ENCODE measurements around the gene MAP1LC3B2.

The MAP1LC3B2 gene

GRCh38 chr12:116517431-116518045 is 41.6 kb upstream of the MAP1LC3B2 start:
- TF ChIP-seq SIN3A (IDR thresholded peaks at IDR 0.05; ENCODE audit: borderline replicate concordance, insufficient read depth, low read length): no peak
- no peak for TF ChIP-seq TAF1 (IDR thresholded peaks at IDR 0.05; ENCODE audit: borderline replicate concordance, insufficient read depth, low read length)
- TF ChIP-seq, protein P1, sequence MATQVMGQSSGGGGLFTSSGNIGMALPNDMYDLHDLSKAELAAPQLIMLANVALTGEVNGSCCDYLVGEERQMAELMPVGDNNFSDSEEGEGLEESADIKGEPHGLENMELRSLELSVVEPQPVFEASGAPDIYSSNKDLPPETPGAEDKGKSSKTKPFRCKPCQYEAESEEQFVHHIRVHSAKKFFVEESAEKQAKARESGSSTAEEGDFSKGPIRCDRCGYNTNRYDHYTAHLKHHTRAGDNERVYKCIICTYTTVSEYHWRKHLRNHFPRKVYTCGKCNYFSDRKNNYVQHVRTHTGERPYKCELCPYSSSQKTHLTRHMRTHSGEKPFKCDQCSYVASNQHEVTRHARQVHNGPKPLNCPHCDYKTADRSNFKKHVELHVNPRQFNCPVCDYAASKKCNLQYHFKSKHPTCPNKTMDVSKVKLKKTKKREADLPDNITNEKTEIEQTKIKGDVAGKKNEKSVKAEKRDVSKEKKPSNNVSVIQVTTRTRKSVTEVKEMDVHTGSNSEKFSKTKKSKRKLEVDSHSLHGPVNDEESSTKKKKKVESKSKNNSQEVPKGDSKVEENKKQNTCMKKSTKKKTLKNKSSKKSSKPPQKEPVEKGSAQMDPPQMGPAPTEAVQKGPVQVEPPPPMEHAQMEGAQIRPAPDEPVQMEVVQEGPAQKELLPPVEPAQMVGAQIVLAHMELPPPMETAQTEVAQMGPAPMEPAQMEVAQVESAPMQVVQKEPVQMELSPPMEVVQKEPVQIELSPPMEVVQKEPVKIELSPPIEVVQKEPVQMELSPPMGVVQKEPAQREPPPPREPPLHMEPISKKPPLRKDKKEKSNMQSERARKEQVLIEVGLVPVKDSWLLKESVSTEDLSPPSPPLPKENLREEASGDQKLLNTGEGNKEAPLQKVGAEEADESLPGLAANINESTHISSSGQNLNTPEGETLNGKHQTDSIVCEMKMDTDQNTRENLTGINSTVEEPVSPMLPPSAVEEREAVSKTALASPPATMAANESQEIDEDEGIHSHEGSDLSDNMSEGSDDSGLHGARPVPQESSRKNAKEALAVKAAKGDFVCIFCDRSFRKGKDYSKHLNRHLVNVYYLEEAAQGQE (IDR thresholded peaks at IDR 0.05; ENCODE audit: insufficient read depth in 1 of 2, low read depth in 2 of 2, low read length in 2 of 2): no peak
- no peak for TF ChIP-seq FOXP2 (optimal IDR thresholded peaks at IDR 0.05; ENCODE audit: borderline replicate concordance, extremely low read depth, extremely low read length, insufficient read depth)
- TF ChIP-seq POLR2AphosphoS5 (IDR thresholded peaks at IDR 0.05; ENCODE audit: low read depth, low read length): no peak

DNA sequence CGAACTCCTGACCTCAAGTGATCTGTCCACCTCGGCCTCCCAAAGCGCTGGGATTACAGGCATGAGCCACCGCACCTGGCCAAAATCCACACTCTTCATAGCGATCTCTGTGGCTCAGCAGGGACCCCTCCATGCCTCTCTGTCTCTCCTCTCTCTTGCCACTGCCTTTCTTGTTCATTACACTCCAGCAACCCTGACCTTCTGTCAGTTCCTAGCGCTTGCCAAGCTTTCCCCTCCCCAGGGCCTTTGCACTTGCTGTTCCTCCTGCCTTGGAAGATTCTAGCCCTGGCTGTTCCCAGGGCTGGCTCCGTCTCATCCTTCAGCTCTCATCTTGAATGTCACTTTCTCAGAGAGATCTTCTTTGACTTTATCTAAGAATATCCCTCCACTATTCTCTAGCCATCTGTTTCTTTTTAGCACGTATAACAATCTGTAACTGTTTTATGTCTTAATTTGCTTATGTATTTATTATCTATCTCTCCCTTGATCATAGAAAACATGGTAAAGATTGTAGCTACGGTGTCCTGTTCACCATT is 38.9 kb upstream of the MAP1LC3B2 start:
- TF ChIP-seq SIN3A (IDR thresholded peaks at IDR 0.05; ENCODE audit: borderline replicate concordance, insufficient read depth, low read length): no peak
- TF ChIP-seq FOXP2 (optimal IDR thresholded peaks at IDR 0.05; ENCODE audit: borderline replicate concordance, extremely low read depth, extremely low read length, insufficient read depth): no peak
- TF ChIP-seq POLR2AphosphoS5 (IDR thresholded peaks at IDR 0.05; ENCODE audit: low read depth, low read length): no peak
- TF ChIP-seq, protein P1 (IDR thresholded peaks at IDR 0.05; ENCODE audit: insufficient read depth in 1 of 2, low read depth in 2 of 2, low read length in 2 of 2): no peak
- TF ChIP-seq TAF1 (IDR thresholded peaks at IDR 0.05; ENCODE audit: borderline replicate concordance, insufficient read depth, low read length): no peak

DNA sequence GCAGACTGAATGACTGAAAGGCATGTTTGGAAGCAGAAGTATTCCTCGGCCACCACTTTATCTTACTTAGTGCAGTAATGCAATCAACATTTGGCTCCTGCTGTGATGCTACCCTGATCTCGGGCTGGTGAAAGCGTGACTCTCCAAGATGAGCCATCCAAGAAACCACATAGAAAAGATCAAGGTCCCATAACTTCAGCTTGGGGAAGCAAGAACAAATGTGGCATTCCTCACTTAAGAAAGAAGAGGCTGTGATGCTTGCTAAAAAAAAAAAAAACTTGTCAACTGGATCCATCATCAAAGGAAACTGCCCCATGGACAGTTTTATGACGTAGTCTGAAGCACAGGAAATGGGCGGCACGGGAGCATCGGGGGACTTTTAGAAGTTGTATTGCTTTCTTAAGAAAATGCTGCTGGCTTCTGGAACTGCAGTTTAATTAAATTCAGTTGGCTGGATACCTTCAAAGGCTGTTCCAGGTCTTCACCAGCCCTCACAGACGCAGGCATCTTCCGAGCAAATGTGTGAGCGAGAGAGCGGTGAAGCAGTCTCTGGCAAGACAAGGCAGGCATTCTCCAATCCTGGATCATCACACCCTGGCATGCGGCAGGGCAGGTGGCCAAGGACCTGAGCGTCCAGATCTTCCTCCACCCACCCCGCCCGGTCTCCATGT is 38.2 kb upstream of the MAP1LC3B2 start:
- TF ChIP-seq SIN3A (IDR thresholded peaks at IDR 0.05; ENCODE audit: borderline replicate concordance, insufficient read depth, low read length) (no peak), POLR2AphosphoS5 (IDR thresholded peaks at IDR 0.05; ENCODE audit: low read depth, low read length) (no peak), FOXP2 (optimal IDR thresholded peaks at IDR 0.05; ENCODE audit: borderline replicate concordance, extremely low read depth, extremely low read length, insufficient read depth) (no peak), TAF1 (IDR thresholded peaks at IDR 0.05; ENCODE audit: borderline replicate concordance, insufficient read depth, low read length) (no peak)
- TF ChIP-seq, protein P1 (IDR thresholded peaks at IDR 0.05; ENCODE audit: insufficient read depth in 1 of 2, low read depth in 2 of 2, low read length in 2 of 2): no peak

- no peak for TF ChIP-seq POLR2AphosphoS5 (IDR thresholded peaks at IDR 0.05; ENCODE audit: low read depth, low read length)
- TF ChIP-seq TAF1 (IDR thresholded peaks at IDR 0.05; ENCODE audit: borderline replicate concordance, insufficient read depth, low read length): no peak
- TF ChIP-seq FOXP2 (optimal IDR thresholded peaks at IDR 0.05; ENCODE audit: borderline replicate concordance, extremely low read depth, extremely low read length, insufficient read depth): no peak
- TF ChIP-seq, protein P1 (IDR thresholded peaks at IDR 0.05; ENCODE audit: insufficient read depth in 1 of 2, low read depth in 2 of 2, low read length in 2 of 2): no peak
- no peak for TF ChIP-seq SIN3A (IDR thresholded peaks at IDR 0.05; ENCODE audit: borderline replicate concordance, insufficient read depth, low read length)
Measured at GRCh38 chr12:116524311-116524710, 34.9 kb upstream of the MAP1LC3B2 start.
